Caco-2 (cell line): Measurements from ENCODE around the gene CDK11B. TPM values are rescaled to one million over a fixed set of nuclear protein-coding genes. Genes with fewer than 3 reads are reported as not detected.

ENCODE experiments used
- BruUV-seq: library from RNA; stranded (reverse); fragments of 400-500 nt; replicated peaks from 2 replicates; lab custom pipeline; 2021; lab: Mats Ljungman, UMichigan
- CTCF ChIA-PET: fragments of 300-600 bp; sonication (Branson Sonifier 250); formaldehyde crosslinking; loops from one replicate; lab custom pipeline; 2022; ENCODE audit warnings: antibody characterized with exemption; lab: Charles Lee
- POLR2A ChIA-PET: fragments of 300-600 bp; sonication (Branson Sonifier 250); formaldehyde crosslinking; loops from one replicate; lab custom pipeline; 2022; ENCODE audit warnings: antibody characterized with exemption; lab: Charles Lee
- DNase-seq, 2 experiments: peaks; one replicate each; pipeline versions ENCODE4 v3.0.0 to v3.0.0-alpha.2; 2020 to 2022
- H3K27me3 ChIP-seq: replicated peaks from 2 replicates; pipeline ENCODE4 v1.6.0; 2011; ENCODE audit warnings: low read length; ENCODE audit not compliant: control insufficient read depth, insufficient read depth
- H3K36me3 ChIP-seq: 2 replicates; pipeline ENCODE4 v1.5.1; 2011; ENCODE audit warnings: low read length; ENCODE audit not compliant: control insufficient read depth, insufficient read depth
- H3K4me1 ChIP-seq: fragments of 250-450 bp; sonication (Bioruptor Pico); 2 replicates; pipeline ENCODE4 v1.5.1; 2020; ENCODE audit warnings: mild to moderate bottlenecking
- H3K4me3 ChIP-seq: 2 replicates; pipeline ENCODE4 v1.5.1; 2011; ENCODE audit warnings: low read depth, mild to moderate bottlenecking, control low read depth, low read length
- H3K9me3 ChIP-seq: fragments of 250-450 bp; sonication (Bioruptor Pico); 2 replicates; pipeline ENCODE4 v1.5.1; 2020; ENCODE audit warnings: mild to moderate bottlenecking, moderate library complexity
- H3K27ac Mint-ChIP-seq: one replicate; pipeline ENCODE4 v1.8.0; 2022; ENCODE audit warnings: mixed read lengths; ENCODE audit not compliant: unreplicated experiment
- H3K27me3 Mint-ChIP-seq: one replicate; pipeline ENCODE4 v1.8.0; 2022; ENCODE audit warnings: mixed read lengths; ENCODE audit not compliant: insufficient read depth, unreplicated experiment
- H3K36me3 Mint-ChIP-seq: one replicate; pipeline ENCODE4 v1.8.0; 2022; ENCODE audit warnings: mild to moderate bottlenecking, mixed read lengths; ENCODE audit not compliant: insufficient read depth, unreplicated experiment
- H3K4me1 Mint-ChIP-seq: one replicate; pipeline ENCODE4 v1.8.0; 2022; ENCODE audit warnings: low read depth, mixed read lengths; ENCODE audit not compliant: unreplicated experiment
- H3K4me3 Mint-ChIP-seq: one replicate; pipeline ENCODE4 v1.8.0; 2022; ENCODE audit warnings: mild to moderate bottlenecking, moderate library complexity, mixed read lengths; ENCODE audit not compliant: unreplicated experiment
- H3K9me3 Mint-ChIP-seq: one replicate; pipeline ENCODE4 v1.8.0; 2022; ENCODE audit warnings: mixed read lengths; ENCODE audit not compliant: unreplicated experiment
- intact Hi-C: fragments of 100-400 bp; cut with micrococcal nuclease; formaldehyde crosslinking; loops from one replicate; pipeline ENCODE4 v1.10.0; 2022; ENCODE audit not compliant: unreplicated experiment
- total RNA-seq: library from RNA; stranded (reverse); gene quantifications from 2 replicates; pipeline ENCODE4 v1.2.3, GENCODE V29; 2022
- TF ChIP-seq, protein P1 (sequence below), 2 experiments: fragments of 200-600 bp in 1 of 2; IDR thresholded peaks; 1 replicate in 1 of 2; 2 replicates in 1 of 2; pipeline versions ENCODE4 v1.5.1 to v1.8.0; 2011 to 2022; ENCODE audit warnings: antibody characterized with exemption in 1 of 2, control low read depth in 1 of 2, inconsistent platforms in 1 of 2, low read depth in 1 of 2, low read length in 1 of 2, mild to moderate bottlenecking in 1 of 2, moderate library complexity in 1 of 2; ENCODE audit not compliant: insufficient read depth in 1 of 2, severe bottlenecking in 1 of 2, unreplicated experiment in 1 of 2

Gene CDK11B
- total RNA-seq, 1 experiment from 2014 or later = 30.2 TPM

DNA sequence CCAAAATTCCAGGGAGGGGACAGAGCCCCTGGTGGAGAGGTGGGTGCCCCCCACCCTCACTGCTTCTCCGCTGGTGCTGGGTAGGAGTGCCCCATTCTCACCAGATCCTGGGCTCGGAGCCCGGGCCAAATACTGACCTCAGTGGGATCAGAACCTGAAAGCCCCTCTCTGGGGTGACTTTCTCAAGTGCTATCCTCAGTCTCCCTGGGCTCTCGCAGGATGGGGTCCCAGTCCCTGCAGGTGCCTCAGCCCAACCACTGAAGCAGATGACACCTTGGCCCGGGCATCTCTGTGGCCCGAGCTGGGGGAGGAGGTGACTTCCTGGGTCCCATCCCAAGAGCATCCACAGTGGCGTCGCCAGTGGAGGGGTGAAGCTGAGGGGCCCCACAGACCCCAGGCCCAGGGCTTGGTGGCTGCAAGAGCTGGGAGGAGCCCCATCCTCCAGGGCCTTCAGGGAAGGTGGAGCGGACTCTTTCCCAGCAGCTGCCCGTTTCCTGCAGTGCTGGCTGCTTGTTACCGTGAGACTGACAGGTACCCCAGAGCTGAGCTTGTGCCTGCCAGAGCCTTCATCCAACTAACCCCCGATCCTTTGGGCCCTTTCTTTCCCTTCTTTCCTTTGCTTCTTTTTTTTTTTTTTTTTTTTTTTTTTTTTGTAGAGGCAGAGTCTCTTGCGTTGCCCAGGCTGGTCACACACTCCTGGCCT is 55.0 kb downstream of the CDK11B start:
- Histone ChIP-seq H3K4me3 (no peak overlapping the region), H3K27me3 (no peaks in the 10 kb centered on the region), H3K36me3 (no peaks in the 10 kb centered on the region), H3K4me1 (no peaks in the 10 kb centered on the region; the same call in 1 of the 2 replicates), H3K9me3 (no peaks in the 10 kb centered on the region)
- no peak overlapping the region for H3K4me3 Mint-ChIP-seq
- CTCF ChIA-PET = no interaction called here
- TF ChIP-seq, protein P1, sequence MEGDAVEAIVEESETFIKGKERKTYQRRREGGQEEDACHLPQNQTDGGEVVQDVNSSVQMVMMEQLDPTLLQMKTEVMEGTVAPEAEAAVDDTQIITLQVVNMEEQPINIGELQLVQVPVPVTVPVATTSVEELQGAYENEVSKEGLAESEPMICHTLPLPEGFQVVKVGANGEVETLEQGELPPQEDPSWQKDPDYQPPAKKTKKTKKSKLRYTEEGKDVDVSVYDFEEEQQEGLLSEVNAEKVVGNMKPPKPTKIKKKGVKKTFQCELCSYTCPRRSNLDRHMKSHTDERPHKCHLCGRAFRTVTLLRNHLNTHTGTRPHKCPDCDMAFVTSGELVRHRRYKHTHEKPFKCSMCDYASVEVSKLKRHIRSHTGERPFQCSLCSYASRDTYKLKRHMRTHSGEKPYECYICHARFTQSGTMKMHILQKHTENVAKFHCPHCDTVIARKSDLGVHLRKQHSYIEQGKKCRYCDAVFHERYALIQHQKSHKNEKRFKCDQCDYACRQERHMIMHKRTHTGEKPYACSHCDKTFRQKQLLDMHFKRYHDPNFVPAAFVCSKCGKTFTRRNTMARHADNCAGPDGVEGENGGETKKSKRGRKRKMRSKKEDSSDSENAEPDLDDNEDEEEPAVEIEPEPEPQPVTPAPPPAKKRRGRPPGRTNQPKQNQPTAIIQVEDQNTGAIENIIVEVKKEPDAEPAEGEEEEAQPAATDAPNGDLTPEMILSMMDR (IDR thresholded peaks at IDR 0.05; ENCODE audit: insufficient read depth in 1 of 2, low read depth in 1 of 2, low read length in 1 of 2, severe bottlenecking in 1 of 2, unreplicated experiment in 1 of 2) = no peak
- POLR2A ChIA-PET = no interaction called here
- BruUV-seq = no TSS peak
- DNase-seq = no peak
- H3K4me1 Mint-ChIP-seq = no peaks in the 10 kb centered on the region
- no peaks in the 10 kb centered on the region for H3K36me3 Mint-ChIP-seq
- H3K27ac Mint-ChIP-seq = no peak overlapping the region
- H3K27me3 Mint-ChIP-seq = no peaks in the 10 kb centered on the region
- intact Hi-C loops = no loop called here
- no peaks in the 10 kb centered on the region for H3K9me3 Mint-ChIP-seq

DNA sequence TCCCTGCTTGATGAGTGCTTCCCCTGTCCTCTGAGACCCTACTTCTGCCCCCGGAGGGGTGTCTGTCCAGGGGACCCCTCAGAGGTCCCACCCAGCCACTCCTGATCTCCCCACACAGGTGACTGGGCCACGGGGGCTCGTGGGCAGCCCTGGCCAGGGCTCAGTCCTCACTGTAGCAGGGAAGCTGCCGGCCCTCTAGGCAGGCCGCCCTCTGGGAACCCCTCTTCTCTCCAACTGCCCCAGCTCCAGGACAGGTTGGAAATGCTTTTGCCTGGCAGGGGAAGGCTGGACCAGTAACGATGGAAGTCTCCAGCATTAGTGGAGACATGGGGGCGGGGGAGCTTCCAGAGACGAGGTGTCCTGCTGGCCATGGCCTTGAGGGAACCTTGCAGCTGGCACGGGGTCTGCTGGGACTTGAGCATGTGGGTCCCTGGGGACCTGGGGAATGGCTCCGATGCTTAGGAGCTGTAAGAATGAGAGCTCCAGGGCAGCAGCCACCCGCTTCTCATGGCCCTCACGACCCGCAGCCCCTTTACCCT is 55.8 kb downstream of the CDK11B start:
- H3K4me3 Mint-ChIP-seq = no peak overlapping the region
- CTCF ChIA-PET = no interaction called here
- TF ChIP-seq, protein P1 (IDR thresholded peaks at IDR 0.05; ENCODE audit: insufficient read depth in 1 of 2, low read depth in 1 of 2, low read length in 1 of 2, severe bottlenecking in 1 of 2, unreplicated experiment in 1 of 2) = no peak

DNA sequence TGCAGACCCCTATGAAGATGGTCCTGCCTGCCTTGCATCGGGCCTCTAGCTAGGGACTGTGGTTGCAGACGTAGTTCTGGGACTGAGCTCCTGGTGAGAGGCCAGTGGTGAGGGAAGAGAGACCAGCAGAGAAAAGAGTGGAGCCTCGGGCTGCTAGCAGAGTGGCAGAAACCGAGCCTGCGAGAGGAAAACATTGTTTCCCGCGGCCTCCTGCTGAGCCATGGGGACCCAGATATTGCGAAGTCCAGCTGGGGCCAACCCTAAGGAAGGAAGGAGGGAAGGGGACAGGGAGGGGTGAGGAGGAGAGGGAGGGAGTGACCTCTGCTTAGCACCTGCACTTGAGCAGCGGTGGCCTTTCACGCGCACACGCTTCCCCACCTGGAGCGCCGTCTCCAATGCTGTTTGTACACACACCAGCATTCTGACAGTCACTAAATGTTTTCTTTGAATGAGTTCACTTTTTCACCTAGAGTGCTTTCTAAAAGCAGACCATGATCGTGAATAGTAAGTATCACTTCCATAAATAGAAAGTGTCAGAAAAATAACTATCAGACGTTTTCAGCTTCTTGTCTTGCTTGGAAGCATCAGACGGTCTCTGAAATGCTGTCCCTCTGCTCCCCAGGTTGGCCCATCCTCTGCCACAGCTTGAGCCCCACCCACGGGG is 56.4 kb downstream of the CDK11B start:
- no peak overlapping the region for H3K27ac Mint-ChIP-seq
- Histone ChIP-seq H3K9me3 (no peaks in the 10 kb centered on the region), H3K4me3 (no peak overlapping the region), H3K4me1 (no peaks in the 10 kb centered on the region; the same call in 1 of the 2 replicates), H3K27me3 (no peaks in the 10 kb centered on the region), H3K36me3 (no peaks in the 10 kb centered on the region)
- intact Hi-C loops = no loop called here
- no peaks in the 10 kb centered on the region for H3K36me3 Mint-ChIP-seq
- ChIA-PET CTCF (no interaction called here), POLR2A (no interaction called here)
- H3K4me1 Mint-ChIP-seq = no peaks in the 10 kb centered on the region
- H3K9me3 Mint-ChIP-seq = no peaks in the 10 kb centered on the region
- BruUV-seq = no TSS peak
- H3K27me3 Mint-ChIP-seq = no peaks in the 10 kb centered on the region
- no peak for DNase-seq
- TF ChIP-seq, protein P1 (IDR thresholded peaks at IDR 0.05; ENCODE audit: insufficient read depth in 1 of 2, low read depth in 1 of 2, low read length in 1 of 2, severe bottlenecking in 1 of 2, unreplicated experiment in 1 of 2) = no peak
- no peak overlapping the region for H3K4me3 Mint-ChIP-seq

More for the DNA sequence above, 55.8 kb downstream of the CDK11B start:
- no peaks in the 10 kb centered on the region for H3K36me3 Mint-ChIP-seq
- no peak overlapping the region for H3K4me3 ChIP-seq
- no peaks in the 10 kb centered on the region for H3K4me1 Mint-ChIP-seq
- no peaks in the 10 kb centered on the region for H3K9me3 Mint-ChIP-seq
- intact Hi-C loops = no loop called here
- H3K36me3 ChIP-seq = no peaks in the 10 kb centered on the region
- H3K27me3 Mint-ChIP-seq = no peaks in the 10 kb centered on the region
- H3K9me3 ChIP-seq = no peaks in the 10 kb centered on the region
- no peak overlapping the region for H3K27ac Mint-ChIP-seq
- no TSS peak for BruUV-seq
- no peaks in the 10 kb centered on the region; the same call in 1 of the 2 replicates for H3K4me1 ChIP-seq
- no peak for DNase-seq
- H3K27me3 ChIP-seq = no peaks in the 10 kb centered on the region
- POLR2A ChIA-PET = no interaction called here
